K562 (cell line): Measurements from ENCODE around the gene SST. TPM values are rescaled to one million over a fixed set of nuclear protein-coding genes. Genes with fewer than 3 reads are reported as not detected.
A peak's percentile ranks its signal among the peaks of the same experiment; 100 is the strongest.

Experiments used
- MAFK ChIP-seq: IDR thresholded peaks from 2 replicates; pipeline ENCODE4 v1.6.1; 2011; ENCODE audit warnings: low read length, improper control_type of control experiment
- MYBL2 ChIP-seq, 2 experiments: fragments of 450-650 bp in 1 of 2; sonication (generic) in 1 of 2; formaldehyde crosslinking in 1 of 2; IDR thresholded peaks; 2 replicates each; pipeline versions ENCODE4 v1.6.1 to v1.8.1; 2017 to 2022; ENCODE audit warnings: borderline replicate concordance in 1 of 2, inconsistent platforms in 1 of 2, low read depth in 1 of 2, mild to moderate bottlenecking in 1 of 2, missing genetic modification reagents in 1 of 2, moderate library complexity in 1 of 2
- PHB ChIP-seq: fragments of 250-450 bp; sonication (Bioruptor Pico); IDR thresholded peaks from 2 replicates; pipeline ENCODE4 v1.5.0; 2021
- SRSF9 ChIP-seq: fragments of 200-400 bp; formaldehyde crosslinking; IDR thresholded peaks from 2 replicates; pipeline ENCODE4 v1.6.1; 2017; ENCODE audit warnings: low read depth, low read length, borderline replicate concordance
- STAG1 ChIP-seq: sonication (generic); formaldehyde crosslinking; IDR thresholded peaks from 2 replicates; pipeline ENCODE4 v1.5.0; 2020; ENCODE audit warnings: missing genetic modification reagents, borderline replicate concordance
- ZC3H11A ChIP-seq: IDR thresholded peaks from 2 replicates; pipeline ENCODE4 v1.6.1; 2012; ENCODE audit warnings: low read depth, low read length, improper control_type of control experiment
- ZNF384 ChIP-seq: IDR thresholded peaks from 2 replicates; pipeline ENCODE4 v1.6.1; 2012; ENCODE audit warnings: low read depth, low read length, improper control_type of control experiment
- polyA plus RNA-seq, 8 experiments: library from polyadenylated mRNA; depleted of rRNA in 4 of 8; stranded (reverse) in 5 of 8; unstranded in 3 of 8; fragments of >200 nt; fragmentation: Nextera tagmentation in 2 of 8; fragmentation: Illumina TruSeq in 1 of 8; extraction: Ambion mirVana in 2 of 8; extraction: Trizol in 1 of 8; gene quantifications; 2 replicates each; pipeline versions ENCODE4 v1.2.1 to v1.2.3, GENCODE V29; 2011 to 2014; ENCODE audit warnings: inconsistent platforms in 1 of 8, missing spikeins in 1 of 8
- total RNA-seq, 7 experiments: library from RNA; depleted of rRNA in 6 of 7; stranded (reverse); fragments of >200 nt in 6 of 7; fragmentation: Illumina TruSeq in 2 of 7; extraction: Trizol in 2 of 7; gene quantifications; 2 replicates each; pipeline versions ENCODE4 v1.2.1 to v1.2.3, GENCODE V29; 2011 to 2021; ENCODE audit warnings: low replicate concordance in 1 of 7
- TF ChIP-seq, protein P1 (sequence below): fragments of 450-650 bp; IDR thresholded peaks from 2 replicates; pipeline ENCODE4 v1.6.1; 2016; ENCODE audit warnings: mild to moderate bottlenecking, moderate library complexity
- TF ChIP-seq, protein P2 (sequence below): fragments of 450-650 bp; IDR thresholded peaks from 2 replicates; pipeline ENCODE4 v1.6.1; 2016; ENCODE audit warnings: borderline replicate concordance
- TF ChIP-seq, protein P3 (sequence below), 2 experiments: fragments of 450-650 bp in 1 of 2; IDR thresholded peaks; 2 replicates each; pipeline ENCODE4 v1.6.1; 2011 to 2017; ENCODE audit warnings: low read depth in 2 of 2, antibody characterized with exemption in 1 of 2, borderline replicate concordance in 1 of 2, low read length in 1 of 2, mild to moderate bottlenecking in 1 of 2, mixed read lengths in 1 of 2; ENCODE audit not compliant: control insufficient read depth in 1 of 2

The SST gene
- total and polyA plus RNA-seq, 9 of the 15 experiments (the other 6 are each of a cell fraction or from before 2014, with no cell fraction given), result not detected

DNA sequence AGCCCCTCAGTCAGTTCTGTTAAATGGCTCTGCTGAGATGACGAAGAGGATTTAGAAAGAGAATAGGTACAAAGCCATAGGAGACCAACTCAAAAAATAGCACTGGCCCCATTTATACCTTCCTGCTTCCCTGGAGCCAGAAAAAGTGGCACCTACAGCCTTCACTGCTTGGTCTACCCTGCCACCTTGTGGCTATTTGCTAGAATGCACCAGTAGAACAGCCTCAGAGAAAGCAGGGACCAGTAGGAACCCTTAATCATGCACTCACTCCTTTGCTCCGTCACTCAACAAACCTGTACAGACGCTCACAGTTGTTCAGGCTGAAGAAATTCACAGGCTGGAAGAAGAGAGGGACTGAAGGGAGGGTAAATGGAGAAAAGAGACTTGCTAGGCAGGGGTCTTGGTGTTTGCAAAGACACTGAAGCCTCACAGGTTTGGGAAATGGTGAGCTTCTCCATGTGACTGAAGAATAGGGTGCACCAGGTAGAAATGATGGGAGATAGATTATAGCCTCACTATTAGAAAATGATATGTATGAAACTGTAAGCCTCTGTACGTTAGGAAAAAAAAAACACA is 44.3 kb upstream of the SST start (continued):
- TF ChIP-seq, protein P1, sequence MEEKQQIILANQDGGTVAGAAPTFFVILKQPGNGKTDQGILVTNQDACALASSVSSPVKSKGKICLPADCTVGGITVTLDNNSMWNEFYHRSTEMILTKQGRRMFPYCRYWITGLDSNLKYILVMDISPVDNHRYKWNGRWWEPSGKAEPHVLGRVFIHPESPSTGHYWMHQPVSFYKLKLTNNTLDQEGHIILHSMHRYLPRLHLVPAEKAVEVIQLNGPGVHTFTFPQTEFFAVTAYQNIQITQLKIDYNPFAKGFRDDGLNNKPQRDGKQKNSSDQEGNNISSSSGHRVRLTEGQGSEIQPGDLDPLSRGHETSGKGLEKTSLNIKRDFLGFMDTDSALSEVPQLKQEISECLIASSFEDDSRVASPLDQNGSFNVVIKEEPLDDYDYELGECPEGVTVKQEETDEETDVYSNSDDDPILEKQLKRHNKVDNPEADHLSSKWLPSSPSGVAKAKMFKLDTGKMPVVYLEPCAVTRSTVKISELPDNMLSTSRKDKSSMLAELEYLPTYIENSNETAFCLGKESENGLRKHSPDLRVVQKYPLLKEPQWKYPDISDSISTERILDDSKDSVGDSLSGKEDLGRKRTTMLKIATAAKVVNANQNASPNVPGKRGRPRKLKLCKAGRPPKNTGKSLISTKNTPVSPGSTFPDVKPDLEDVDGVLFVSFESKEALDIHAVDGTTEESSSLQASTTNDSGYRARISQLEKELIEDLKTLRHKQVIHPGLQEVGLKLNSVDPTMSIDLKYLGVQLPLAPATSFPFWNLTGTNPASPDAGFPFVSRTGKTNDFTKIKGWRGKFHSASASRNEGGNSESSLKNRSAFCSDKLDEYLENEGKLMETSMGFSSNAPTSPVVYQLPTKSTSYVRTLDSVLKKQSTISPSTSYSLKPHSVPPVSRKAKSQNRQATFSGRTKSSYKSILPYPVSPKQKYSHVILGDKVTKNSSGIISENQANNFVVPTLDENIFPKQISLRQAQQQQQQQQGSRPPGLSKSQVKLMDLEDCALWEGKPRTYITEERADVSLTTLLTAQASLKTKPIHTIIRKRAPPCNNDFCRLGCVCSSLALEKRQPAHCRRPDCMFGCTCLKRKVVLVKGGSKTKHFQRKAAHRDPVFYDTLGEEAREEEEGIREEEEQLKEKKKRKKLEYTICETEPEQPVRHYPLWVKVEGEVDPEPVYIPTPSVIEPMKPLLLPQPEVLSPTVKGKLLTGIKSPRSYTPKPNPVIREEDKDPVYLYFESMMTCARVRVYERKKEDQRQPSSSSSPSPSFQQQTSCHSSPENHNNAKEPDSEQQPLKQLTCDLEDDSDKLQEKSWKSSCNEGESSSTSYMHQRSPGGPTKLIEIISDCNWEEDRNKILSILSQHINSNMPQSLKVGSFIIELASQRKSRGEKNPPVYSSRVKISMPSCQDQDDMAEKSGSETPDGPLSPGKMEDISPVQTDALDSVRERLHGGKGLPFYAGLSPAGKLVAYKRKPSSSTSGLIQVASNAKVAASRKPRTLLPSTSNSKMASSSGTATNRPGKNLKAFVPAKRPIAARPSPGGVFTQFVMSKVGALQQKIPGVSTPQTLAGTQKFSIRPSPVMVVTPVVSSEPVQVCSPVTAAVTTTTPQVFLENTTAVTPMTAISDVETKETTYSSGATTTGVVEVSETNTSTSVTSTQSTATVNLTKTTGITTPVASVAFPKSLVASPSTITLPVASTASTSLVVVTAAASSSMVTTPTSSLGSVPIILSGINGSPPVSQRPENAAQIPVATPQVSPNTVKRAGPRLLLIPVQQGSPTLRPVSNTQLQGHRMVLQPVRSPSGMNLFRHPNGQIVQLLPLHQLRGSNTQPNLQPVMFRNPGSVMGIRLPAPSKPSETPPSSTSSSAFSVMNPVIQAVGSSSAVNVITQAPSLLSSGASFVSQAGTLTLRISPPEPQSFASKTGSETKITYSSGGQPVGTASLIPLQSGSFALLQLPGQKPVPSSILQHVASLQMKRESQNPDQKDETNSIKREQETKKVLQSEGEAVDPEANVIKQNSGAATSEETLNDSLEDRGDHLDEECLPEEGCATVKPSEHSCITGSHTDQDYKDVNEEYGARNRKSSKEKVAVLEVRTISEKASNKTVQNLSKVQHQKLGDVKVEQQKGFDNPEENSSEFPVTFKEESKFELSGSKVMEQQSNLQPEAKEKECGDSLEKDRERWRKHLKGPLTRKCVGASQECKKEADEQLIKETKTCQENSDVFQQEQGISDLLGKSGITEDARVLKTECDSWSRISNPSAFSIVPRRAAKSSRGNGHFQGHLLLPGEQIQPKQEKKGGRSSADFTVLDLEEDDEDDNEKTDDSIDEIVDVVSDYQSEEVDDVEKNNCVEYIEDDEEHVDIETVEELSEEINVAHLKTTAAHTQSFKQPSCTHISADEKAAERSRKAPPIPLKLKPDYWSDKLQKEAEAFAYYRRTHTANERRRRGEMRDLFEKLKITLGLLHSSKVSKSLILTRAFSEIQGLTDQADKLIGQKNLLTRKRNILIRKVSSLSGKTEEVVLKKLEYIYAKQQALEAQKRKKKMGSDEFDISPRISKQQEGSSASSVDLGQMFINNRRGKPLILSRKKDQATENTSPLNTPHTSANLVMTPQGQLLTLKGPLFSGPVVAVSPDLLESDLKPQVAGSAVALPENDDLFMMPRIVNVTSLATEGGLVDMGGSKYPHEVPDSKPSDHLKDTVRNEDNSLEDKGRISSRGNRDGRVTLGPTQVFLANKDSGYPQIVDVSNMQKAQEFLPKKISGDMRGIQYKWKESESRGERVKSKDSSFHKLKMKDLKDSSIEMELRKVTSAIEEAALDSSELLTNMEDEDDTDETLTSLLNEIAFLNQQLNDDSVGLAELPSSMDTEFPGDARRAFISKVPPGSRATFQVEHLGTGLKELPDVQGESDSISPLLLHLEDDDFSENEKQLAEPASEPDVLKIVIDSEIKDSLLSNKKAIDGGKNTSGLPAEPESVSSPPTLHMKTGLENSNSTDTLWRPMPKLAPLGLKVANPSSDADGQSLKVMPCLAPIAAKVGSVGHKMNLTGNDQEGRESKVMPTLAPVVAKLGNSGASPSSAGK, result no peak
- TF ChIP-seq SRSF9 (no peak), PHB (no peak), MAFK (no peak), STAG1 (CRISPR knock-in tag) (peak; percentile 83; the same call in 1 of the 2 replicates), MYBL2 (IDR thresholded peaks at IDR 0.05; ENCODE audit: low read depth) (no peak), MYBL2 (CRISPR knock-in tag; IDR thresholded peaks at IDR 0.05; ENCODE audit: borderline replicate concordance) (no peak), ZC3H11A (no peak), ZNF384 (no peak)
- TF ChIP-seq, protein P2, sequence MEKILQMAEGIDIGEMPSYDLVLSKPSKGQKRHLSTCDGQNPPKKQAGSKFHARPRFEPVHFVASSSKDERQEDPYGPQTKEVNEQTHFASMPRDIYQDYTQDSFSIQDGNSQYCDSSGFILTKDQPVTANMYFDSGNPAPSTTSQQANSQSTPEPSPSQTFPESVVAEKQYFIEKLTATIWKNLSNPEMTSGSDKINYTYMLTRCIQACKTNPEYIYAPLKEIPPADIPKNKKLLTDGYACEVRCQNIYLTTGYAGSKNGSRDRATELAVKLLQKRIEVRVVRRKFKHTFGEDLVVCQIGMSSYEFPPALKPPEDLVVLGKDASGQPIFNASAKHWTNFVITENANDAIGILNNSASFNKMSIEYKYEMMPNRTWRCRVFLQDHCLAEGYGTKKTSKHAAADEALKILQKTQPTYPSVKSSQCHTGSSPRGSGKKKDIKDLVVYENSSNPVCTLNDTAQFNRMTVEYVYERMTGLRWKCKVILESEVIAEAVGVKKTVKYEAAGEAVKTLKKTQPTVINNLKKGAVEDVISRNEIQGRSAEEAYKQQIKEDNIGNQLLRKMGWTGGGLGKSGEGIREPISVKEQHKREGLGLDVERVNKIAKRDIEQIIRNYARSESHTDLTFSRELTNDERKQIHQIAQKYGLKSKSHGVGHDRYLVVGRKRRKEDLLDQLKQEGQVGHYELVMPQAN, result no peak
- TF ChIP-seq, protein P3, sequence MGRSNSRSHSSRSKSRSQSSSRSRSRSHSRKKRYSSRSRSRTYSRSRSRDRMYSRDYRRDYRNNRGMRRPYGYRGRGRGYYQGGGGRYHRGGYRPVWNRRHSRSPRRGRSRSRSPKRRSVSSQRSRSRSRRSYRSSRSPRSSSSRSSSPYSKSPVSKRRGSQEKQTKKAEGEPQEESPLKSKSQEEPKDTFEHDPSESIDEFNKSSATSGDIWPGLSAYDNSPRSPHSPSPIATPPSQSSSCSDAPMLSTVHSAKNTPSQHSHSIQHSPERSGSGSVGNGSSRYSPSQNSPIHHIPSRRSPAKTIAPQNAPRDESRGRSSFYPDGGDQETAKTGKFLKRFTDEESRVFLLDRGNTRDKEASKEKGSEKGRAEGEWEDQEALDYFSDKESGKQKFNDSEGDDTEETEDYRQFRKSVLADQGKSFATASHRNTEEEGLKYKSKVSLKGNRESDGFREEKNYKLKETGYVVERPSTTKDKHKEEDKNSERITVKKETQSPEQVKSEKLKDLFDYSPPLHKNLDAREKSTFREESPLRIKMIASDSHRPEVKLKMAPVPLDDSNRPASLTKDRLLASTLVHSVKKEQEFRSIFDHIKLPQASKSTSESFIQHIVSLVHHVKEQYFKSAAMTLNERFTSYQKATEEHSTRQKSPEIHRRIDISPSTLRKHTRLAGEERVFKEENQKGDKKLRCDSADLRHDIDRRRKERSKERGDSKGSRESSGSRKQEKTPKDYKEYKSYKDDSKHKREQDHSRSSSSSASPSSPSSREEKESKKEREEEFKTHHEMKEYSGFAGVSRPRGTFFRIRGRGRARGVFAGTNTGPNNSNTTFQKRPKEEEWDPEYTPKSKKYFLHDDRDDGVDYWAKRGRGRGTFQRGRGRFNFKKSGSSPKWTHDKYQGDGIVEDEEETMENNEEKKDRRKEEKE (IDR thresholded peaks at IDR 0.05; ENCODE audit: borderline replicate concordance in 1 of 2, control insufficient read depth in 1 of 2, low read depth in 2 of 2, low read length in 1 of 2), result no peak
